GM23338 (cell line): ENCODE measurements around the gene EPHA8. TPM values are rescaled to one million over a fixed set of nuclear protein-coding genes. Genes with fewer than 3 reads are reported as not detected.

Experiments
- ATAC-seq: fragments of 200-7000 bp; cut with Tn5 transposase; 3 replicates; pipeline ENCODE4 v1.9.1; 2020
- DNase-seq: peaks from one replicate; pipeline ENCODE4 v3.0.0-alpha.2; 2015; ENCODE audit warnings: low spot score
- H2AFZ ChIP-seq: fragments of 200-600 bp; sonication (generic); 2 replicates; pipeline ENCODE4 v1.8.0; 2016; ENCODE audit warnings: antibody characterized with exemption, mild to moderate bottlenecking, moderate library complexity
- H3F3A ChIP-seq: fragments of 200-600 bp; sonication (generic); replicated peaks from 2 replicates; pipeline ENCODE4 v1.8.0; 2017; ENCODE audit warnings: antibody characterized with exemption, mixed run types, low read depth
- H3K27ac ChIP-seq: fragments of 200-600 bp; sonication (generic); 2 replicates; pipeline ENCODE4 v1.6.1; 2016; ENCODE audit warnings: low read depth
- H3K27me3 ChIP-seq: fragments of 200-600 bp; sonication (generic); 2 replicates; pipeline ENCODE4 v1.8.0; 2016; ENCODE audit warnings: mild to moderate bottlenecking, mixed run types, moderate library complexity; ENCODE audit not compliant: insufficient read depth
- H3K36me3 ChIP-seq: fragments of 200-600 bp; sonication (generic); 2 replicates; pipeline ENCODE4 v1.8.0; 2016; ENCODE audit warnings: mild to moderate bottlenecking; ENCODE audit not compliant: insufficient read depth
- H3K4me1 ChIP-seq: fragments of 200-600 bp; sonication (generic); 2 replicates; pipeline ENCODE4 v1.8.0; 2016; ENCODE audit warnings: mild to moderate bottlenecking, moderate library complexity; ENCODE audit not compliant: insufficient read depth
- H3K4me2 ChIP-seq: fragments of 200-600 bp; sonication (generic); 2 replicates; pipeline ENCODE4 v1.7.1; 2017; ENCODE audit warnings: mixed run types
- H3K4me3 ChIP-seq: fragments of 200-600 bp; sonication (generic); 2 replicates; pipeline ENCODE4 v1.6.1; 2016; ENCODE audit warnings: mixed run types
- H3K79me2 ChIP-seq: fragments of 200-600 bp; sonication (generic); replicated peaks from 2 replicates; pipeline ENCODE4 v1.8.0; 2017; ENCODE audit warnings: mild to moderate bottlenecking; ENCODE audit not compliant: insufficient read depth
- H3K9me2 ChIP-seq: fragments of 200-600 bp; sonication (generic); 2 replicates; pipeline ENCODE4 v1.8.0; 2017; ENCODE audit not compliant: insufficient read depth
- H4K20me1 ChIP-seq: fragments of 200-600 bp; sonication (generic); replicated peaks from 2 replicates; pipeline ENCODE4 v1.8.0; 2017; ENCODE audit warnings: mild to moderate bottlenecking; ENCODE audit not compliant: insufficient read depth
- H3K27ac Mint-ChIP-seq: 2 replicates; pipeline ENCODE4 v1.8.0; 2020; ENCODE audit warnings: inconsistent platforms, mild to moderate bottlenecking, moderate library complexity, mixed read lengths
- H3K27me3 Mint-ChIP-seq: 3 replicates; pipeline ENCODE4 v1.8.0; 2022; ENCODE audit warnings: low read depth, mild to moderate bottlenecking, moderate library complexity, mixed read lengths, inconsistent platforms; ENCODE audit not compliant: insufficient read depth, poor library complexity
- H3K36me3 Mint-ChIP-seq: 3 replicates; pipeline ENCODE4 v1.8.0; 2021; ENCODE audit warnings: low read depth, mild to moderate bottlenecking, inconsistent platforms, moderate library complexity, mixed read lengths
- H3K4me1 Mint-ChIP-seq: 3 replicates; pipeline ENCODE4 v1.8.0; 2020; ENCODE audit warnings: mild to moderate bottlenecking, inconsistent platforms, mixed read lengths
- H3K4me3 Mint-ChIP-seq: 3 replicates; pipeline ENCODE4 v1.8.0; 2021; ENCODE audit warnings: moderate library complexity, mild to moderate bottlenecking, inconsistent platforms, mixed read lengths
- H3K9me3 Mint-ChIP-seq: 3 replicates; pipeline ENCODE4 v1.8.0; 2020; ENCODE audit warnings: moderate library complexity, mild to moderate bottlenecking, inconsistent platforms, mixed read lengths
- ETS1 ChIP-seq: IDR thresholded peaks from 2 replicates; pipeline ENCODE4 v1.6.1; 2016; ENCODE audit warnings: antibody characterized with exemption
- EZH2phosphoT487 ChIP-seq: fragments of 200-600 bp; sonication (generic); IDR thresholded peaks from one replicate; pipeline ENCODE4 v1.8.1; 2018; ENCODE audit warnings: antibody characterized with exemption; ENCODE audit not compliant: unreplicated experiment
- JUNB ChIP-seq: IDR thresholded peaks from one replicate; pipeline ENCODE4 v1.6.1; 2016; ENCODE audit warnings: antibody characterized with exemption; ENCODE audit not compliant: unreplicated experiment
- NANOG ChIP-seq: IDR thresholded peaks from 2 replicates; pipeline ENCODE4 v1.6.1; 2016; ENCODE audit warnings: antibody characterized with exemption, borderline replicate concordance
- POLR2AphosphoS5 ChIP-seq: IDR thresholded peaks from 2 replicates; pipeline ENCODE4 v1.6.1; 2016; ENCODE audit warnings: antibody characterized with exemption, low read depth
- STAT1 ChIP-seq: IDR thresholded peaks from one replicate; pipeline ENCODE4 v1.6.1; 2016; ENCODE audit warnings: antibody characterized with exemption; ENCODE audit not compliant: unreplicated experiment
- ZNF114 ChIP-seq: fragments of 250-450 bp; sonication (Bioruptor Pico); IDR thresholded peaks from 2 replicates; pipeline ENCODE4 v1.5.0; 2020; ENCODE audit warnings: mild to moderate bottlenecking, moderate library complexity
- ZNF331 ChIP-seq: fragments of 250-450 bp; sonication (Bioruptor Pico); IDR thresholded peaks from 2 replicates; pipeline ENCODE4 v1.5.0; 2020; ENCODE audit warnings: low read depth, mild to moderate bottlenecking, moderate library complexity
- polyA plus RNA-seq: library from polyadenylated mRNA; unstranded; fragments of >200 nt; fragmentation: Nextera tagmentation; extraction: Ambion mirVana; gene quantifications from 2 replicates; pipeline ENCODE4 v1.2.1, GENCODE V29; 2016
- total RNA-seq: library from RNA; depleted of rRNA; stranded (reverse); fragments of >200 nt; shearing (Covaris generic); gene quantifications from 2 replicates; pipeline ENCODE4 v1.2.3, GENCODE V29; 2014
- TF ChIP-seq, protein P1 (sequence below), 2 experiments: fragments of 200-600 bp in 1 of 2; sonication (generic) in 1 of 2; conservative IDR thresholded peaks; 2 replicates each; pipeline versions ENCODE4 v1.5.1 to v1.6.1; 2016 to 2017; ENCODE audit warnings: antibody characterized with exemption in 2 of 2, low read depth in 2 of 2, mild to moderate bottlenecking in 2 of 2, moderate library complexity in 1 of 2
- TF ChIP-seq, protein P2 (sequence below): fragments of 250-450 bp; sonication (Bioruptor Pico); IDR thresholded peaks from 2 replicates; pipeline ENCODE4 v1.5.0; 2020; ENCODE audit warnings: mild to moderate bottlenecking, moderate library complexity

Gene EPHA8
- total and polyA plus RNA-seq, 2 experiments from 2014 or later: 2.3 to 5.0 TPM

DNA sequence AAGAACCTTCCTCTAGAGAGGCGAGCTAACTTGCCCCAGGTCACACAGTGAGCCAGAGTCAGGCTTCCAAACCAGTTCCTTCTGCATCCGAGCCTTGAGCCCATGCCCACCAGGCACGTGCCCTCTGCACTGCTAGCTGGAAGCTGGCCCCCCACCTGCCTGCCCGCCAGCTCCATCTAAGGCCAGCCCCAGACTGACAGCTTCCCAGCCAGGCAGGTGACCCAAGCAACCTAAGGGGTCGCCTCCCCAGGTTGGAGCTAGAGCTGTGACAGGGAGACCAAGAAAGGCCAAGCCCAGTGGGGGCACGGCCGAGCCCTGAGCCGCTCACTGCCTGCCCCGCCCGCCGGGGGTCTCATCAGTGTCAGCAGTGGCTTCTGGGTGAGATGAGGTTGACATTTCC, 53.3 kb downstream of the EPHA8 start:
- H3K4me2 ChIP-seq: no peak overlapping the region
- Mint-ChIP-seq H3K27me3 (peaks cover 9% of the 10 kb centered on the region), H3K36me3 (no peaks in the 10 kb centered on the region), H3K27ac (no peak overlapping the region), H3K4me1 (peaks cover 12% of the 10 kb centered on the region), H3K9me3 (no peaks in the 10 kb centered on the region), H3K4me3 (no peak overlapping the region)
- no peak overlapping the region for H2AFZ ChIP-seq
- H3F3A ChIP-seq: no peaks in the 10 kb centered on the region
- H3K4me1 ChIP-seq: 0 out of 2 replicates have a peak, but pooled peaks cover 6% of the 10 kb centered on the region
- no peaks in the 10 kb centered on the region for H4K20me1 ChIP-seq
- no peaks in the 10 kb centered on the region for H3K9me2 ChIP-seq
- H3K27ac ChIP-seq: no peak overlapping the region
- no peaks in the 10 kb centered on the region for H3K36me3 ChIP-seq
- no peak for ATAC-seq
- no peak for DNase-seq
- H3K27me3 ChIP-seq: no peaks in the 10 kb centered on the region
- TF ChIP-seq JUNB (no peak), POLR2AphosphoS5 (no peak), STAT1 (no peak), NANOG (no peak)
- H3K4me3 ChIP-seq: no peak overlapping the region
- H3K79me2 ChIP-seq: no peaks in the 10 kb centered on the region

GRCh38 chr1:22618056-22618455, 54.8 kb downstream of the EPHA8 start:
- Histone ChIP-seq H3F3A (no peaks in the 10 kb centered on the region), H3K27me3 (no peaks in the 10 kb centered on the region), H3K27ac (no peak overlapping the region), H3K36me3 (no peaks in the 10 kb centered on the region), H3K9me2 (no peaks in the 10 kb centered on the region), H3K79me2 (no peaks in the 10 kb centered on the region), H3K4me1 (no peaks in the 10 kb centered on the region), H3K4me2 (no peak overlapping the region), H3K4me3 (no peak overlapping the region), H2AFZ (no peak overlapping the region), H4K20me1 (no peaks in the 10 kb centered on the region)
- Mint-ChIP-seq H3K4me3 (no peak overlapping the region), H3K4me1 (peaks cover 3% of the 10 kb centered on the region; the same call in 2 of the 3 replicates), H3K36me3 (no peaks in the 10 kb centered on the region), H3K27me3 (peaks cover 6% of the 10 kb centered on the region), H3K27ac (no peak overlapping the region), H3K9me3 (no peaks in the 10 kb centered on the region)
- no peak for ATAC-seq
- DNase-seq: no peak
- TF ChIP-seq ETS1 (no peak), EZH2phosphoT487 (no peak), ZNF331 (CRISPR knock-in tag) (no peak), ZNF114 (CRISPR knock-in tag) (no peak), JUNB (no peak), POLR2AphosphoS5 (no peak), STAT1 (no peak)
- TF ChIP-seq, protein P1, sequence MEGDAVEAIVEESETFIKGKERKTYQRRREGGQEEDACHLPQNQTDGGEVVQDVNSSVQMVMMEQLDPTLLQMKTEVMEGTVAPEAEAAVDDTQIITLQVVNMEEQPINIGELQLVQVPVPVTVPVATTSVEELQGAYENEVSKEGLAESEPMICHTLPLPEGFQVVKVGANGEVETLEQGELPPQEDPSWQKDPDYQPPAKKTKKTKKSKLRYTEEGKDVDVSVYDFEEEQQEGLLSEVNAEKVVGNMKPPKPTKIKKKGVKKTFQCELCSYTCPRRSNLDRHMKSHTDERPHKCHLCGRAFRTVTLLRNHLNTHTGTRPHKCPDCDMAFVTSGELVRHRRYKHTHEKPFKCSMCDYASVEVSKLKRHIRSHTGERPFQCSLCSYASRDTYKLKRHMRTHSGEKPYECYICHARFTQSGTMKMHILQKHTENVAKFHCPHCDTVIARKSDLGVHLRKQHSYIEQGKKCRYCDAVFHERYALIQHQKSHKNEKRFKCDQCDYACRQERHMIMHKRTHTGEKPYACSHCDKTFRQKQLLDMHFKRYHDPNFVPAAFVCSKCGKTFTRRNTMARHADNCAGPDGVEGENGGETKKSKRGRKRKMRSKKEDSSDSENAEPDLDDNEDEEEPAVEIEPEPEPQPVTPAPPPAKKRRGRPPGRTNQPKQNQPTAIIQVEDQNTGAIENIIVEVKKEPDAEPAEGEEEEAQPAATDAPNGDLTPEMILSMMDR (conservative IDR thresholded peaks at IDR 0.05; ENCODE audit: low read depth in 2 of 2): no peak
- TF ChIP-seq, protein P2, sequence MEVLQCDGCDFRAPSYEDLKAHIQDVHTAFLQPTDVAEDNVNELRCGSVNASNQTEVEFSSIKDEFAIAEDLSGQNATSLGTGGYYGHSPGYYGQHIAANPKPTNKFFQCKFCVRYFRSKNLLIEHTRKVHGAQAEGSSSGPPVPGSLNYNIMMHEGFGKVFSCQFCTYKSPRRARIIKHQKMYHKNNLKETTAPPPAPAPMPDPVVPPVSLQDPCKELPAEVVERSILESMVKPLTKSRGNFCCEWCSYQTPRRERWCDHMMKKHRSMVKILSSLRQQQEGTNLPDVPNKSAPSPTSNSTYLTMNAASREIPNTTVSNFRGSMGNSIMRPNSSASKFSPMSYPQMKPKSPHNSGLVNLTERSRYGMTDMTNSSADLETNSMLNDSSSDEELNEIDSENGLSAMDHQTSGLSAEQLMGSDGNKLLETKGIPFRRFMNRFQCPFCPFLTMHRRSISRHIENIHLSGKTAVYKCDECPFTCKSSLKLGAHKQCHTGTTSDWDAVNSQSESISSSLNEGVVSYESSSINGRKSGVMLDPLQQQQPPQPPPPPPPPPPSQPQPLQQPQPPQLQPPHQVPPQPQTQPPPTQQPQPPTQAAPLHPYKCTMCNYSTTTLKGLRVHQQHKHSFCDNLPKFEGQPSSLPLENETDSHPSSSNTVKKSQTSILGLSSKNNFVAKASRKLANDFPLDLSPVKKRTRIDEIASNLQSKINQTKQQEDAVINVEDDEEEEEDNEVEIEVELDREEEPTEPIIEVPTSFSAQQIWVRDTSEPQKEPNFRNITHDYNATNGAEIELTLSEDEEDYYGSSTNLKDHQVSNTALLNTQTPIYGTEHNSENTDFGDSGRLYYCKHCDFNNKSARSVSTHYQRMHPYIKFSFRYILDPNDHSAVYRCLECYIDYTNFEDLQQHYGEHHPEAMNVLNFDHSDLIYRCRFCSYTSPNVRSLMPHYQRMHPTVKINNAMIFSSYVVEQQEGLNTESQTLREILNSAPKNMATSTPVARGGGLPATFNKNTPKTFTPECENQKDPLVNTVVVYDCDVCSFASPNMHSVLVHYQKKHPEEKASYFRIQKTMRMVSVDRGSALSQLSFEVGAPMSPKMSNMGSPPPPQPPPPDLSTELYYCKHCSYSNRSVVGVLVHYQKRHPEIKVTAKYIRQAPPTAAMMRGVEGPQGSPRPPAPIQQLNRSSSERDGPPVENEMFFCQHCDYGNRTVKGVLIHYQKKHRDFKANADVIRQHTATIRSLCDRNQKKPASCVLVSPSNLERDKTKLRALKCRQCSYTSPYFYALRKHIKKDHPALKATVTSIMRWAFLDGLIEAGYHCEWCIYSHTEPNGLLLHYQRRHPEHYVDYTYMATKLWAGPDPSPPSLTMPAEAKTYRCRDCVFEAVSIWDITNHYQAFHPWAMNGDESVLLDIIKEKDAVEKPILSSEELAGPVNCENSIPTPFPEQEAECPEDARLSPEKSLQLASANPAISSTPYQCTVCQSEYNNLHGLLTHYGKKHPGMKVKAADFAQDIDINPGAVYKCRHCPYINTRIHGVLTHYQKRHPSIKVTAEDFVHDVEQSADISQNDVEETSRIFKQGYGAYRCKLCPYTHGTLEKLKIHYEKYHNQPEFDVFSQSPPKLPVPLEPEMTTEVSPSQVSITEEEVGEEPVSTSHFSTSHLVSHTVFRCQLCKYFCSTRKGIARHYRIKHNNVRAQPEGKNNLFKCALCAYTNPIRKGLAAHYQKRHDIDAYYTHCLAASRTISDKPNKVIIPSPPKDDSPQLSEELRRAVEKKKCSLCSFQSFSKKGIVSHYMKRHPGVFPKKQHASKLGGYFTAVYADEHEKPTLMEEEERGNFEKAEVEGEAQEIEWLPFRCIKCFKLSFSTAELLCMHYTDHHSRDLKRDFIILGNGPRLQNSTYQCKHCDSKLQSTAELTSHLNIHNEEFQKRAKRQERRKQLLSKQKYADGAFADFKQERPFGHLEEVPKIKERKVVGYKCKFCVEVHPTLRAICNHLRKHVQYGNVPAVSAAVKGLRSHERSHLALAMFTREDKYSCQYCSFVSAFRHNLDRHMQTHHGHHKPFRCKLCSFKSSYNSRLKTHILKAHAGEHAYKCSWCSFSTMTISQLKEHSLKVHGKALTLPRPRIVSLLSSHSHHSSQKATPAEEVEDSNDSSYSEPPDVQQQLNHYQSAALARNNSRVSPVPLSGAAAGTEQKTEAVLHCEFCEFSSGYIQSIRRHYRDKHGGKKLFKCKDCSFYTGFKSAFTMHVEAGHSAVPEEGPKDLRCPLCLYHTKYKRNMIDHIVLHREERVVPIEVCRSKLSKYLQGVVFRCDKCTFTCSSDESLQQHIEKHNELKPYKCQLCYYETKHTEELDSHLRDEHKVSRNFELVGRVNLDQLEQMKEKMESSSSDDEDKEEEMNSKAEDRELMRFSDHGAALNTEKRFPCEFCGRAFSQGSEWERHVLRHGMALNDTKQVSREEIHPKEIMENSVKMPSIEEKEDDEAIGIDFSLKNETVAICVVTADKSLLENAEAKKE (CRISPR knock-in tag): no peak
